ENCODE data around the gene TCTA.

The TCTA gene

DNA sequence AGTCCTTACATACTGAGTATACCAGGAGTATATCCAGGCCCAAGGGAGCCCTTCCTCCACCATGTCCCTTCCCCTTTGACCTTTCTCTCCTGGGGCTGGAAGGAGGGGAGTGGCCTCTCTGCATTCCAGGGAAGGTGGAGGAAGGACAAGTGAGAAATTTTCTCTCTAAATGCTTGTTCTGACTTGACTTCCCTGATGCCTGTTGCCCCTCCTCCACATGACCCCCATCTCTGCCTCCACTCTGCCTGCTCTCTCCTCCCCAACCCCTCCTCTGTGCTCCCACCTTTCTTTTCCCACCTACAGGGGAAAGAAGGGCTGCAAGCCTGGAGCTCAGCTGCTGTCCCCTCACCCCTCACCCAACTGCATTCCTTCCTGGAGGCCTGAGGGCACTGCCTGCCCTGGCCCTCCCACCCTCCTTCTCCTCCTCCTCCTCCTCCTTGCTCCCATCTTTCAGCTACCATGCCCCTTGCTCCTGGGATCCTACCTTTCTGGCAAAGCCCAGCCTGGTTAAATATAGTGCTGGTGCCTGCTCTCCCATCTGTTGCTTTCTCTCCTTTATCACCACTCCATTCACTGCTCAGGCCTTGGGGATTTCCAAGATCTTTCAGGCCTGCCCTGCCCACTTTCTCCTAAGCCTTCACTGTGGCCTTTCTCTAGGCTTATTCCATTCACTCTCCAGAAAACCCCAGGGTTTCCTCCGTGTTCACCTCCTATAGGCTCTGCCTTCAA, 49.4 kb downstream of the TCTA start:
- DNase-seq = no peak

DNA sequence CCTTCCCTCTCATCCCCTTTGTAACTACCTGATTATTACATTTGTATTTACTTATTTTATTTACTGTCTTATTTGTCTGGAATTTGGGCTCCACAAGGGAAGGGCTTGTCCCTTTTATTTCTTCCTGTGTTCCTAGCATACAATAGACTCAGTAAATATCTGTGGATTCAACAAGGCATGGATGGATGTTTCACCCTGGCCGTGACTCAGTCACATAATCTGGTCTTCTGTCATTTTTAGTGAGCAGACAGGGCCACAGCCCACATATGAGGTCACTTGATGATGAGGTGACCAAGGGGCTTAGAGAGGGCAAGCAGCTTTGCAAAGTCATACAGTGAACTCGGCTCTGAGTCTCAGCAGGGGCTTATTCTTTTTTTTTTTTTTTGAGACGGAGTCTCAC, 50.0 kb downstream of the TCTA start:
- no peak for DNase-seq

DNA sequence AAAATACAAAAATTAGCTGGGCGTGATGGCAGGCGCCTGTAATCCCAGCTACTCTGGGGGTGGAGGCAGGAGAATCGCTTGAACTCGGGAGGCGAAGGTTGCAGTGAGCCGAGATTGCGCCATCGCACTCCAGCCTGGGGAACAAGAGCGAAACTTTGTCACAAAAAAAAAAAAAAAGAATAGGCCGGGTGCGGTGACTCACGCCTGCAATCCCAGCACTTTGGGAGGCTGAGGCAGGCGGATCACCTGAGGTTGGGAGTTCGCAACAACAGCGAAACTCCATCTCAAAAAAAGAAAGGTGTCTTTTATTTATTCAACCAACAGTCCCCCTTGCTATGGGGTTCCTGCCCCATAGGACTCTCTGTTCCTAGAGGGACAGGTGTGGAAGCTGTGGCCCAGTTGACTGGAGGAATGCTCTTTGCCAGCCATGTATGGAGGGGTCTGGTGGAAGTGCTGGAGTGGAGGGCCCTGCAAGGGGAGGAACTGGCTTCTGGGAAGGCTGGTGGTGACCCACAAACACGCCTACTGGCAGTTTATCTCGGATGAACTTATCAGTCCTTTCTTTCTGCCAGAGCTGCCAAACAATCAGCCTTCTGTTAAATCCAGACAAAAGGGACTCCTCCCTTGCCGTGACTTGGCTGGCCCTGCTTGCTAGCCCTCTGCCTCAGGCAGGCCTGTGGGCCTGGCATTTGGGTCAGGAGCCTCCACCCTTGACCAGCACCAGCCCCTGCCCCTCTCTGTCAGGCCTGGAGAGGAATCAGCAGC, 53.2 kb downstream of the TCTA start:
- no peak for DNase-seq

Data from GDM1 (cell line).